NCI-H1092 treated with DMSO at 0.1 percent for 48 hours (cell line): ENCODE measurements around the gene OPN4.
"Not testable (repeated sequence)": the region's sequence is repeated elsewhere in the genome, so short reads cannot be mapped to it uniquely, and the experiment has no call there.

Experiments
- DNase-seq: peaks from one replicate; lab custom pipeline; 2025; lab: John Stamatoyannopoulos, UW

OPN4 gene, protein sequence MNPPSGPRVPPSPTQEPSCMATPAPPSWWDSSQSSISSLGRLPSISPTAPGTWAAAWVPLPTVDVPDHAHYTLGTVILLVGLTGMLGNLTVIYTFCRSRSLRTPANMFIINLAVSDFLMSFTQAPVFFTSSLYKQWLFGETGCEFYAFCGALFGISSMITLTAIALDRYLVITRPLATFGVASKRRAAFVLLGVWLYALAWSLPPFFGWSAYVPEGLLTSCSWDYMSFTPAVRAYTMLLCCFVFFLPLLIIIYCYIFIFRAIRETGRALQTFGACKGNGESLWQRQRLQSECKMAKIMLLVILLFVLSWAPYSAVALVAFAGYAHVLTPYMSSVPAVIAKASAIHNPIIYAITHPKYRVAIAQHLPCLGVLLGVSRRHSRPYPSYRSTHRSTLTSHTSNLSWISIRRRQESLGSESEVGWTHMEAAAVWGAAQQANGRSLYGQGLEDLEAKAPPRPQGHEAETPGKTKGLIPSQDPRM

DNA sequence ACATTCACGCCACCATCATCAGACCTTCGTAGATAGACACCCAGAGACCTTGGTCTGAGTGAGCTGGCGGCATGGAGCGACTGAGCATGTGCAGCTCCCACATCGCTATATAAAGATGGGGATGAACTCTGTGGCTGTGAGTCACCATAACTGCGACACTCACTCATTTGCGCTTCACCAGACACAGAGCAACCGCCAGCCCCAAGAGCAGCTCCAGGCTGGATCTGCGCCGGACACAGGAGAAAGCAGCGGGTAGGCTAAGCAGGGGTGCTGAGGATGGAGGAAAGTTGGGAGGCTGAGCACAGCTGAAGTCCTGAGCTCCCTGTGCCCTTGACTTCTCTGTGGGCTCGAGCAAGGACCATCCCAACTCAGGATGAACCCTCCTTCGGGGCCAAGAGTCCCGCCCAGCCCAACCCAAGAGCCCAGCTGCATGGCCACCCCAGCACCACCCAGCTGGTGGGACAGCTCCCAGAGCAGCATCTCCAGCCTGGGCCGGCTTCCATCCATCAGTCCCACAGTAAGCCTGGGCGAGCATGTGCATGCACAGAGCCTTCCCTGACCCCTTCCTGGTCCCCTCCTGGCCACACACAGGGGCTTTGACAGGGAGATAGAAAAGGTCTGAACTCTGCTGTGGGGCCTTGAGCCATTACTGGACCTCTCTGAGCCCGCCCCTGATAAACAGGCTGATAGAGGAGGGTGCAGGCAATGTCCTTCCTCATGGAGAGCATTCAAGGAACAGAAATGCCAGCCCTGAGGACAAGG lies at the start of gene OPN4:
Gene OPN4 (plus strand): TSS at position 137 of the 762 bp plus-strand sequence. CDS start 237 bp downstream, at position 374.
- no peak for DNase-seq

DNA sequence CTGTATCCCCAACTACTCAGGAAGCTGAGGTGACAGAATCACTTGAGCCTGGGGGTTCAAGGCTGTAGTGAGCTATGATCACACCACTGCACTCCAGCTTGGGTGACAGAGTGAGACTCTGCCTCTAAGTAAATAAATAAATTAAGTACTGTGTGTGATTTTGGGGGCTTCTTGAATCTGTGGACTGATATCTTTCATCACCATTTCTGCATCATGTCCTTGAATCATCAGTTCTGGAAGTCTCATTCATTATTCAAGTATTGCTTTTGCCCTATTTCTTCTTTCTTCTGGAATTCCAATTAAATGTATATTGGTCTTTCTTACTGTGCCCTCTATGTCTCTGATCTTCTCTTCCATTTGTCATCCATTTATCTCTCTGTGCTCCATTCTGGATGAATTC lies 46.7 kb upstream of the OPN4 start:
- no peak for DNase-seq

DNA sequence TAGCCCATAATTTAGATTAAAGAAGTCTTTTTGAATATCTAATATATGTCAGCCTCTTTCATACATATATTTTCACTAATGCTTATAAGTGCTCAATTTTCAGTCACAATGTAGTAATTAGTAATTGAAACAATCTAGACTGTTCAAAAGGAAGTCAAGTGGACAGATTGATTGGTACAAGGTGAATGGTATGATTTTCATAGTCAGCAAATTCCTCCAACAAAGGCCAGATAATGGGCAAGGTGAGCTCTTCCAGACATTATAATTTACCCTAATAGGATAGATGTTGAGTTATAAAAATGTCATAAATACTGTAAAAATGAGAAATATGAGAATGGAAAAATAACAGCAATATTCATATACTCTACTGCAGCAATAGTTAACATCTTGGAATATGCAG lies 44.4 kb upstream of the OPN4 start:
- no peak for DNase-seq

DNA sequence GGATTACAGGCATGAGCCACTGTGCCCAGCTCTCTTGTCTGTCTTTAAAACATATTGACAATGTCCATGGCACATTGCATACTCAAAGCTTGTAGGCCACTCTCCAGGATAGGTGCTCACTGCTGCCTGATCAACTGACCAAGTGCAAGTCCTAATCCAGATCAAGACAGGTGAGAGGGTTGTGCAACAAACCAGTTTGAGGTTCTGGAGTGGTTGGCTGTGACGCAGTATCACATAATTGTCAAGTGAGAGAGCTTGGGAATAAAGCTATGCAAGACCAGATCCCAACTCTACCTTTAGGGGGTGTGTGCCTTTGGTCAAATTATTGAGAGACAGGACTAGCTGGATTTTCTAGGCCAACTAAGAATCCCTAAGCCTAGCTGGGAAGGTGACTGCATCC lies 43.0 kb upstream of the OPN4 start:
- no peak for DNase-seq

DNA sequence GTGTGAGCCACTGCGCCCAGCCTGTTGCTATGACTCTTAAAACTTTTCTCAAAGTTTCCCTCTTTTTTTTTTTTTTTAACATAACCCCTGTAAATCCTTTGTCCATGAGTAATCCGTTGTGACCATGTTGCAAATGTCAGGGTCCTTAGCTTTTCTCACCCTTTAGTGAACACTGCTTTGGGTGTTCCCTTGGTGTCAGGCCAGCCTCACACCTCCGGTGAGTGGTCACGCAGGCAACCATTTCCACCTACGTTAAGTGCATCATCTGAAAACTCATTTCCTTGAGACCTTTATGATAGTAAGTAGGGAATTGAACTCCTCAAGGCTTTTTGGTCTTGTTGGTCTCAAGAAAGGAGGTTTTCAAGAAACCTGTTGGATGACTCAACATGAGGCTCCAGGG lies 41.3 kb upstream of the OPN4 start:
- no peak for DNase-seq

DNA sequence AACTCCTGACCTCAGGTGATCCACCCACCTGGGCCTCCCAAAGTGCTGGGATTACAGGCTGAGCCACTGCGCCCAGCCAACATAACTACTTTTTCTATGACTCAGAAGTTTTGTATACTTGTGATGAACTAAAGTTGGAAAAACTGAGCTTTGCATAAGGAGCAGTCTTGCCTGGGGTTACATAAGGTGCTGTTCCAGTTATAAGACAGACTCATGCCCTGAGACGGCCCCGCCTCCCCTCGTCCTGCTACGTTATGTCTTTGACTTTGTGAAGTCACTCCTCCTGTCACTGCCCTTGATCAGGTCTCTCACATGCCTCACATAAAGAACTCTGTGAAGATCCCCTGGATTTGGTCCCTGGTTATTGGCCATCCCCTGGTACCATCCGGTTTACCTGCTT lies 40.4 kb upstream of the OPN4 start:
- no peak for DNase-seq

DNA sequence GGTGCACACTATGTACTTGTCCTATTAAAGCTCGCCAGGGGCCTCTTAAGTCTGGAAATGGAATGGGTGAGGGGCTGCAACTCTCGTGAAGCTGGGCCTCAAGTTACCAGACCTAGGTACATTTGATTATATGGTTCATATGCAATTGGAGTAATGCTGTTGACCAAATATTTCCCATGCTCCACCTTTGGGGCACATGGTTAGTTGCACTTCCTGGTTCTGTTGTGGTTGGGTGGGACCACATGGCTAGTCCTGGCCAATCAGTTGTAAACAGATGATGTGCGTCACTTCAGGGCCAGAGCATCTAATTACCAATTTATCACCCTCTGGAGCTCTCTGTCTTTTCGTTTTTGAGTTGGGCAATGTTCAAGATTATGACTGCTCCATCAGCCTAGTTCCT lies 39.5 kb upstream of the OPN4 start:
- no peak for DNase-seq

DNA sequence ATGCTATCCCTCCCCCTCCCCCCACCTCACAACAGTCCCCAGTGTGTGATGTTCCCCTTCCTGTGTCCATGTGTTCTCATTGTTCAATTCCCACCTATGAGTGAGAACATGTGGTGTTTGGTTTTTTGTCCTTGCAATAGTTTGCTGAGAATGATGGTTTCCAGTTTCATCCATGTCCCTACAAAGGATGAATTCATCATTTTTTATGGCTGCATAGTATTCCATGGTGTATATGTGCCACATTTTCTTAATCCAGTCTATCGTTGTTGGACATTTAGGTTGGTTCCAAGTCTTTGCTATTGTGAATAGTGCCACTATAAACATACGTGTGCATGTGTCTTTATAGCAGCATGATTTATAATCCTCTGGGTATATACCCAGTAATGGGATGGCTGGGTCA lies 37.1 kb upstream of the OPN4 start:
- DNase-seq = not testable (repeated sequence)

DNA sequence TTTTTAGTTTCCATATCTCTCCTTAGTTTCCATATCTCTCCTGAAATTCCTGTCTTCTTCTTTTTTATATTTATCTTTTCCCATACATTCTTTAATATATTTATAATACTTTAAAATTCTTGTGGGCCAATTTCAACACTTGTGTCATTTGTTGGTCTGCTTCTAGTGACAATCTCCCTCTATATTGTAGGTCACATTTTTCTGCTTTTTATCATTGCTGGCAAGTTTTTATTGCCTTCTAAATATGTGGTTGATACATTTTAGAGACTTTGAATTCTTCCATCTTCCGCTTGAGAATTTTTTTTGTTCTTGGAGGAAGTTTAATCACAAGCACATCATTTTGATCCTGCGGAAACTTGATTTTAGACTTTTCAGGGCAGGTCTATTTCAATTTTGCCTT lies 26.0 kb upstream of the OPN4 start:
- no peak for DNase-seq

DNA sequence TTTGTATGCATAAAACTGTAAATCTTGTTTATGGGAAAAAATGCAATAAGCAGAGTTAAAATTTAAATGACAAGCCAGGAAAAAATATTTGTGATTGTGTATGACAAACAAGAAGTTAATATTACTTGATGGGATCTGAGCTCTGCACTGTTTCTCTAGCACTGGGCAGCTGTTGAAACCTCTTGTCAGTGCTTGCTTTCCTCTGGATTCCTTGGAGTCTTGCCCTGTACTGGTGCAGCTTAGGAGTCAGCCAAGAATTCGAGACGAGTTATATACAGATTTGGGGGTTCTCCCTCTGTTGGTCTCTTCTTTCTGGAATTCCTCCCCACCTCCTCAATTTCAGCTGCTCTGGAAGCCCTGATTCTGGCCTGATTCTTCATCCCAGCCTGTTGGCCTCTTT lies 24.3 kb upstream of the OPN4 start:
- no peak for DNase-seq

DNA sequence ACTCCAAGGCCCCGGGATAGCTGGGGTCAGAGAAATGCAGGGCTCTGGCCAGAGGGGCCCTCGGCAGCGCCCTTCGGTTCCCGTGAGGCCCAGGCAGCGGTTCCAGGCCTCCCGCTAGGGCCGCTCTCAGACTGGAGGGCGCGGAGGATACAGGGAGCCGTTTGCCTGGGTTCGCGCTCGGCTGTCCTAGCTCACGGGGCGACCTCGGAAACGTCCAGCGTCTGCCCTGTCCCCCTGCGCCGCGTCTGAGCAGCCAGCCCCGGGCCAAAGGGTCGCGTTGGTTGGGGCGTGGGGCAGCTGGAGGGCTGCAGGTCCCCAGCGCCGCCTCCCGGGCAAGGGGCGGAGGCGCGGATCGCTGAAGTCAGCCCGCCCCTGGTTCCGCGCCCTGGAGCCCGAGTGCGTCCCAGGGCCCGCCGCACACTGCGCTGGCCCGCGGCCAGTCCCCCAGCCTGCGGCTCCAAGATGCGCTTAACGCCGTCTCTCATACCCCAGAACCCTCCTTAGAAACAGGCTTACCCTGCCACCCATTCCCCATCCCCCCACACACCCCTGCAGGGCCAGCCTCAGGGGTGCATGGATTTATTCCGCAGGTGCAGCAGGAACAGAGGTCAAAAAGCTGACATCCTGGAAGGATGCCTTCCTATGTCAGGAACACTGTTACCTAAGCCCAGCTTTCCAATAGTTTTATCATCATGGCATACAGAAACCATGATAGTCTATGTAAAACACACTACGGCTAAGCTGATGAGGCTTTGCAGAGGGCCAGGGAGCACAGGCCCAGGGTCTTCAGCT lies 22.1 kb upstream of the OPN4 start:
- peak; percentile 14 for DNase-seq

DNA sequence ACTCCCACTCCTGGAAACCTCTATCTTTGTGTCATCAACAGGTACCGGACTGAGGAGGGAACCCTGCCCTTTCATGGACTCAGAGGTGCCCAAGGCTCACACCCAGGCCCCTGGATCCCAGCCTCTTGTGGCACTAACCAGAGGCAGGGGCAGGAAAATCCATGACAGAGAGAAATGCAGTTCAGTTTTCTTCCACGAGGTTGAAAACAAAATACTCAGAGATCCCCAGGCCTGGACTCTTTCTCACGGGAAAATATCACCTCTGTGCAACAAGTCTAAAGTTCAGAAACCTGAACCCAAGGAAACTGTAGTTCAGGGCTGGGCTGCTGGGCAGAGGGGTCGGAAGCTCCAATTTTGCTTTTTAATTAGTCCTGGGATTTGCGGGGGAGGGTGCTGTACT lies 21.4 kb upstream of the OPN4 start:
- DNase-seq = no peak

DNA sequence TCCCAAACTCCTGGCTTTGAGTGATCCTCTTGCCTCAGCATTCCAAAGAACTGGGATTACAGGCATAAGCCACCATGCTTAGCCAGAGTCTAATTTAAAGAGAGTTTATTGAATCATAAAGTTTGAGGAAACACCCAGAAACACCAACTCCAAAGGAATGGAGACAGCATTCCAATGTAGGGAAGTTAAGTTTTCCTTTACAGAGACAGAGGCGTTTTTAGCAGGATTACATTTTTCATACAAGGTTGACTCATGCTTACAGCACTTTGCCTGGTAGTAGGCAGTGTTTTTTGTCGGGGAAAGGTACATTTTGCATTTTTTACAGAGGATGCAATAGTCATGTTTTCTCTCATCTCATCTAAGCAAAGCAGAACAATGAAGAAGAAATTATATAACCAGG lies 18.9 kb upstream of the OPN4 start:
- no peak for DNase-seq

DNA sequence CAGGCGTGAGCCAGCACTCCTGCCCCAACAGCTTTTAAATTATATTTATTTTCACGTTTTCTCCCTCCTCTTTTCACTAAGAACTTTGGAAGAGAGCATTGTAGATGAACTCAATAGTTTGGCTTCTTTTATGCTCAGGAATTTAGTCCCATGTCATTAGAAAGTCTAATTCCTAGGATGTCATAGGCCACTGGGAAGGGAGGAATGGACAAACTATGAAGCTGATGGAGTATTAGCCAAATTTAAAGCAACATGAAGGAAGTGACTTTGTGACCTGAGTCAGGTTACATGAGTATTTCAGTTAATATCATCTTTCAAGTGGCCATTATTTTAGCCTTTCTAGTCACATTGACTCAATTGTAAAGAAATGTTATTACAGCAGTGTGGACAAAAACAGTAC lies 18.0 kb upstream of the OPN4 start:
- no peak for DNase-seq

DNA sequence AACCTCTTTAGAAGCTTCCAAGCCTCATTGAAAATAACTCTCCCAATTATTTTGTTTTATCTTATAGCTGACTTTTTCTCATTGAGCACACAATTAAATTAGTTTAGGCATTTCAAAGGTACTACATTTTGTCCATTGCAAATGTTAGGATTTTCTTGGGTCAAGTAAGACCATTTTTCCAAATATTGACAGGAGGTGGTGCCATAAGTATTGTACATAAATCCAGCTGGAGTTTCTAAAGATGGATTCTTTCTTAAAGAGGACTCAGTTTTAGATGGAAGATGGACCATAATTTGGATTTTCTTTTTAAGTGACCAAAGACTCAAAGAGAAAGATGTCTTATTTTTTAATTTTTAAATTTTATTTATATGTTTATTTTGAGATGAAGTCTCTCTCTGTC lies 12.3 kb upstream of the OPN4 start:
- peak; percentile 10 for DNase-seq

DNA sequence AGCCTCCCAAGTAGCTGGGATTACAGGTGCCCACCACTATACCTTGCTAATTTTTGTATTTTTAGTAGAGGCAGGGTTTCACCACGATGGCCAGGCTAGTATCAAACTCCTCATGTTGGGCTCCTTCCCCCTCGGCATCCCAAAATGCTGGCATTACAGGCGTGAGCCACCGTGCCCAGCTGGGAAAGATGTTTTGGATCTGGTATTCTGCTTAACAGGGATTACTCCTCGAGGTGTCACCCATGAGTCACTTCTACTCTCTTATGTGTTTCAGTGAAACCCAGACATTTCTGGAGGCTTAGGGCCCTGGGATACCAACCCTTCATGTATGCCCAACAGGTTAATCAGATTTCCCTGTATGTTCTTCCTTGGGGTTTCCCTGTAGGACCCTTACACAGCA lies 11.8 kb upstream of the OPN4 start:
- DNase-seq = no peak

DNA sequence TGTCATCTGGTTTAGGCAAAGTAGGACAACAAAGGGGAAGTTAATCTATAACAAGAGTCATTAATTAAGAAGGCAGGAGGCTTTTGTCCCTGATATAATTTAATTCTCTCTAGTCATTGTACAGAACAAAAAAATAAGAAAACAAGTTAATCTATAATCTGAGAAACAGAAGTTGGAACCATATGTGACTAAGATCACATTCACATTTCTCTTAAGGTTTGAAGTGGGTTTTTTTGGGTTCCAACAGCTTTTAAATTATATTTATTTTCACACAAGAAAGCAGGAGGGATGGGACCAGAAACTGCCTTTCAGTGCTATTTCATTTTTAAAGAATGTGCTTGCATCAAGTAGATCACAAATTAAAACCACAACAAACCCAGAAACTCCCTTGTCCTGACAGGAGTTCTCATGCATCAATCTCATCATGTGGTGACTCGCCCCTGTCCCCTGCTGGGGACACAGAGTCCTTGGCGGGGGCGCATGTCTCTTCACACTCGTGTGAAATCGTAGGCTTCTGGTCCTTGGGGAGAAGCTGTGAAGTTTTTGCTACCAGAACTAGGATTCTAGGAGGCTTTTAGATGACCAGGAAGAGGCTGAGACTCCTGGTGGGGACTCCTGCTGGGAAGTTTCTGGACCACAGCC lies 10.1 kb upstream of the OPN4 start:
- no peak for DNase-seq

DNA sequence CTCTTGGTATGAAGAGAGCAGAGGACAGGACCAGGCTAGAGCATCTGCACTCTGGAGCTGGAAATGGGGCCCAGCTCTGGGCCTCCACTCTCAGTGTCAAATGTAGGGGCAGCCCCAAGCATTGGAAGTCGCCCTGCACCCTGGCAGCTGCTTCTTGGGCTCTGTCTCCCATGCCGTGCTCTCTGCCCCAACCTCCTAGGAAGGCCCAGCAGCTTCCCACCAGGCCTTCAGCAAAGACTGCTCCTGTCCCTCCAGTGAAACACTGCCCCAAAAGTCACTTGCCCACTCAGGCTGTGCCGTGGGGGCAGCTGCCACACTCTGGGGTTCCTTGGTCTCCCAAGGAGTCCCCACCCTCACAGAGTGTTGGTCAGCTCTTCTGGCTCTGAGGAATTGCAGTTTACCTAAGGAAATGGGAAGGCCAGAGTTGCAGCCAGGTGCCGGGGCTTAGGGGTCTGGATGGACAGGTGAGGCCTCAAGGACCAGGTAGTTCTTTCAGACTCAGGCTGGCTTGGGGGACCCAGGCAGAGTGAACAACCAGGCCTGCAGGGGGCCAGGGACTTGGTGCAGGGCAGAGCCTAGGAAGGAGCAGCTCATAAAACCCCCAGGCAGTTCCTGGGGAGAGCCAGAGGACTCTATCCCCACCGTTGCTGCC lies 9.4 kb upstream of the OPN4 start:
- DNase-seq = no peak

DNA sequence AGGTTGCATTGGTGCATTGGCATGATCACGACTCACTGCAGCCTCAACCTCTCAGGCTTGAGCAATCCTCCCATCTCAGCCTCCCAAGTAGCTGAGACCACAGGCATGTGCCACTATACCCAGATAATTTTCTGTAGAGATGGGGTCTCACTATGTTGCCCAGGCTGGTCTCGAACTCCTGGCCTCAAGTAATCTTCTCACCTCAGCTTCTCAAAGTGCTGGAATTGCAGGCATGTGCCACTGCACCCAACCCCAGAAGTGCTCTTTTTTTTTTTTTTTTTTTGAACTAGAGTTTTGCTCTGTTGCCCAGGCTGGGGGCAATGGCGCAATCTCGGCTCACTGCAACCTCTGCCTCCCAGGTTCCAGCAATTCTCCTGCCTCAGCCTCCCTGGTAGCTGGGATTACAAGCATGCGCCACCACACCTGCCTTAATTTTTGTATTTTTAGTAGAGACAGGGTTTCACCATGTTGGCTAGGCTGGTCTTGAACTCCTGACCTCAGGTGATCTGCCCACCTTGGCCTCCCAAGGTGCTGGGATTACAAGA lies 8.7 kb upstream of the OPN4 start:
- DNase-seq = not testable (repeated sequence)

DNA sequence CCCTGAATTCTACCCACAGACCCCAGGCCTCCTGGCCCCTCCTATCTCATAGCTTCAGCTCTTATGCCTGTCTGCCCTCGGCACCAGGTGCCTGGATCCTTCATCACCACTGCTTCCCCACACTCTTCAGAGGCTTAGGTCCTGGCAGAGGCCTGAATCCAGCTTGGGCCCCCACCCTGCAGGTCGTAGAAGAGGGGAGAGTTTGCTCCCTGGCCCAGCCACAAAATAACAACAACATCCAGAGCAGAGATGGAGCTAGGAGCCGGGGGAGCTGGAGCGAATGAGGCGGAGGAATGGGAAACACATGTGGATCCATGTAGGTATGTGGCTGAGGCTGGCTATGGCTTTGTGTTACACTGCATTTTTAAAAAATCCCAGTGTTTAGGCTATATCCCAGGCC lies 7.8 kb upstream of the OPN4 start:
- no peak for DNase-seq

DNA sequence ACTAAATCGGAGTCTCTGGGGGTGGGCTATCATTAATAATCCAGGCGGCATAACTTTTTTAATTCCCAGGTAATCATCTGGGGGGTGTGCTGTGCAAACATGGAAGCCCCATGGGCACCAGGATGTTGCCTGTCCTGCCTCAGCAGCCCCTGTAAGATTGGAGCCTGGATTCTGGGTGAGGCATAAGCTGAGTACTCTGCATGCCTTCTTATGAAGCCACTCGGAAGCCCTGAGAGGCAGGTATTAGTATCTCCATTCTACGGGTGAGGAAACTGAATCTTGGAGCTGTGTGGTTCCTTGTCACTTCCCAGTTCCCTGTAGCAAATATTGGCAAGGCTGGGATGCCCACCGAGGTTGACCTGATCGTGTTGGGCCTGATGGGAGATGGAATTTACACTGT lies 7.4 kb upstream of the OPN4 start:
- no peak for DNase-seq
